GM12801 (cell line): Measurements from ENCODE around the gene DTX1.

ENCODE experiments used
- CTCF ChIP-seq: IDR thresholded peaks from one replicate; pipeline ENCODE4 v1.5.1; 2011; ENCODE audit warnings: control low read depth; ENCODE audit not compliant: insufficient read length; ENCODE audit errors: extremely low read depth

Gene DTX1

DNA sequence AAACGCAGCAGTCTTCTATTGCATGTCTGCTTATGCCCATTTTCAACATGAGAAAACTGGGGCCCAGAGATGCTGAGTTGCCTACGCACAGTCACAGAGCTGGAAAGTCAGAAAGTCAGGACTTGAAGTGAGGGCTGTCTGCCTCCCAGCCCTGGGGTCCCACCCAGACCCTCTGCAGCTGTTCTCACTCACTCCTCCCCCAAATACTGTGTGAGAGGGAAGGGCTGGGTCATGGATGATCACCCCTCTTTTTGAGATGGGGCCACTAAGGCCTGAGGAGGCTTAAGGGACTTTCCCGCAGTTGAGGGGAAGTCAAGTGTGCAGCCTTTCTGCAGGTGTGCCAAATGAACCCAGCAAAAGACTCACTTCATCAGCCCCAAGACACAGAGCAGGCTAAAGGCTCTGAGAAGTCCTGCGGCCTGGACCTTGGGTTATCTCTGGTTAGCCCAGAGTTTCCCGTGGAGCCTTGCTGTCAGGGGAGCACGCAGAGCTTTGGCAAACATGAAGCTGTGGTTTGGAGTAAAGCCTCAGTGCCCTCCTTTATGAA lies 18.7 kb downstream of the DTX1 start:
- TF ChIP-seq CTCF = no peak

GRCh38 chr12:113077057-113077858 lies 20.7 kb downstream of the DTX1 start:
- TF ChIP-seq CTCF = no peak

DNA sequence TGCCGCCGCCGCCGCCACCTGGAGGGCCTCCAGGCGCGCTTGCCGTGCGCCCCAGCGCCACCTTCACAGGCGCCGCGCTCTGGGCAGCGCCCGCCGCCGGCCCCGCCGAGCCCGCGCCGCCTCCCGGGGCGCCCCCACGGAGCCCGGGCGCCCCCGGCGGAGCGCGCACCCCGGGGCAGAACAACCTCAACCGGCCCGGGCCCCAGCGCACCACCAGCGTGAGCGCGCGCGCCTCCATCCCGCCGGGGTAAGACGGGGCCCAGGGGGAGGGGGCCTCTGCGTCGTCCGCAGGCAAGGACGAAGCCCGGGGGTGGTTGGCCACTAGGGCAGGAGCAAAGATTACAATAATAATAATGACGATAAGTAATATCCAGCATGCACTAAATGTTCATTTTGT lies 21.3 kb downstream of the DTX1 start:
- TF ChIP-seq CTCF = no peak

GRCh38 chr12:113081873-113082272 lies 25.3 kb downstream of the DTX1 start:
- no peak for TF ChIP-seq CTCF

DNA sequence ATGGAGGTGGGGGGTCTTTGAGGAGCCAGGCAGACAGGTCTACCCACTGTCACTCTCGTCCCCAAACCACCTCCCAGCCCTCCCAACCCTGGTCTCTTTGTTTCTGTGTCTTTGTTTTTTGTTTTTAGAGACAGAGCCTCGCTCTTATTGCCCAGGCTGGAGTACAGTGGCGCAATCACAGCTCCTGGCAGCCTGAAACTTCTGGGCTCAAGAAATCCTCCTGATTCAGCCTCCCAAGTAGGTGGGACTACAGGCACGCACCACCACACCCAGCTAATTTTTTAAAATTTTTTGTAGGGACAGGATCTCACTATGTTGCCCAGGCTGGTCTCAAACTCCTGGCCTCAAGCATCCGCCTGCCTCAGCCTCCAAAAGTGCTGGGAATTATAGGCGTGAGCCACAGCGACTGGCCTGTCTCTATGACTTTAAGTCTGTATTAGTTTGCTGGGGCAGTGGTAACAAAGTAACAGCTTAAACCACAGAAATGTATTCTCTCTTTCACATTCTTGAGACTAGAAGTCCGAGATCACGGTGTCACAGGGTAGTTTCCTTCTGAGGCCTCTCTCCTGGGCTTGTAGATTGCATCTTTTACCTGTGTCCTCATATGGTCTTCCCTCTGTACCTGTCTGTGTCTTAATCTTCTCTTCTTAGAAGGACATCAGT lies 26.1 kb downstream of the DTX1 start:
- TF ChIP-seq CTCF = no peak

- TF ChIP-seq CTCF = no peak
Measured at GRCh38 chr12:113083863-113084435, 27.4 kb downstream of the DTX1 start.
